ENCODE data around the gene CDKAL1. TPM values are rescaled to one million over a fixed set of nuclear protein-coding genes. Genes with fewer than 3 reads are reported as not detected.

CDKAL1 gene
- total and polyA plus RNA-seq, 2 donors (not counting 3 experiments of a cell fraction or from before 2014, with no cell fraction given) = 6.1 to 20.5 TPM

DNA sequence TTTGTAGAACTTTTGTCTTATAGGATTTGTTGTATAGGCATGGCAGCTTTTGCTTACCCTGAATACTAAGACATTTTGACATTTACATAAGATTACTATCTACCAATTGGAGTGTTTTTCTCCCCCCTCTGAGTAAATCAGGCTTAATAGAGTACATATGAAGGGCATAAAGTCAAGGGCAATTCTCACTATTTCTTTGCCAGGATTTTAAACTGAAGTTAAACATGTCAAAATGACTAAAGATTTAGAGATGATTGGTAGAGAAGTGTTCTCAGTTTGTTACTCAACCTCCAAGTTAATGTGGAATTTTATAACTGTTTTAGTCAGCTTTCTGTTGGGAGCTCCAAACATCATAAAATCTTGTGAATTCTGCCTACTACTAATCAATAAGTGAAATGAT is 157.8 kb downstream of the CDKAL1 start:
- H3K9me3 ChIP-seq (replicated peaks; ENCODE audit: control insufficient read depth, insufficient read depth, low read length) = no peaks in the 10 kb centered on the region
- dilution Hi-C loops (cut with MboI; ENCODE audit: extremely low pct_ligation_motif_present, low sequenced_read_pairs) (no loop called here), intact Hi-C loops (cut with micrococcal nuclease) (no loop called here)
- no peaks in the 10 kb centered on the region for H3K9me1 ChIP-seq (replicated peaks; ENCODE audit: control insufficient read depth, extremely low read depth, insufficient read depth, low read length)
- peaks cover 6% of the 10 kb centered on the region for H3K79me2 ChIP-seq (ENCODE audit: control insufficient read depth, insufficient read depth, low read length)
- TF ChIP-seq POLR2A (IDR thresholded peaks at IDR 0.05; ENCODE audit: low read depth, low read length) (no peak), FOS (IDR thresholded peaks at IDR 0.05; ENCODE audit: borderline replicate concordance, insufficient read depth, low read length) (no peak), GATA2 (IDR thresholded peaks at IDR 0.05; ENCODE audit: insufficient read depth, insufficient read length, low read depth, low read length) (no peak), POLR2AphosphoS5 (IDR thresholded peaks at IDR 0.05; ENCODE audit: insufficient read depth, low read depth, low read length) (no peak), MAX (IDR thresholded peaks at IDR 0.05; ENCODE audit: insufficient read depth, insufficient read length) (no peak), EZH2 (IDR thresholded peaks at IDR 0.05; ENCODE audit: borderline replicate concordance, low read depth, low read length, severe bottlenecking) (no peak), MYC (IDR thresholded peaks at IDR 0.05; ENCODE audit: low read depth, low read length) (no peak), JUN (IDR thresholded peaks at IDR 0.05; ENCODE audit: borderline replicate concordance, insufficient read depth, insufficient read length, low read depth) (no peak), CTCF (IDR thresholded peaks at IDR 0.05; ENCODE audit: extremely low read depth in 1 of 2, insufficient read depth in 1 of 2, low read depth in 1 of 2, low read length in 2 of 2) (no peak)
- H3K4me2 ChIP-seq (ENCODE audit: insufficient read depth, low read length) = no peak overlapping the region
- H3K27ac ChIP-seq (ENCODE audit: insufficient read depth, low read depth, low read length) = no peak overlapping the region
- no TSS peak for BruUV-seq (replicated peaks)
- no peaks in the 10 kb centered on the region for H3K27me3 ChIP-seq (ENCODE audit: control insufficient read depth in 2 of 2, insufficient read depth in 2 of 2, low read length in 2 of 2)
- no peak overlapping the region for H3K9ac ChIP-seq (replicated peaks; ENCODE audit: extremely low read depth, insufficient read depth, low read length)
- H3K4me3 ChIP-seq (replicated peaks in 1 of 3; ENCODE audit: insufficient read depth in 1 of 3, low read depth in 1 of 3, low read length in 3 of 3) = no peak overlapping the region
- no peaks in the 10 kb centered on the region for H4K20me1 ChIP-seq (replicated peaks; ENCODE audit: control insufficient read depth, extremely low read depth, insufficient read depth, low read length)
- no peaks in the 10 kb centered on the region for H3K36me3 ChIP-seq (ENCODE audit: control insufficient read depth in 2 of 2, extremely low read depth in 1 of 2, insufficient read depth in 2 of 2, low read length in 2 of 2)
- FAIRE-seq (no peak), DNase-seq (ENCODE audit: low read depth, low spot score) (no peak)
- ChIA-PET POLR2A (no interaction called here), CTCF (no interaction called here)
- H2AFZ ChIP-seq (ENCODE audit: low read depth, low read length) = no peak overlapping the region
- no peaks in the 10 kb centered on the region for H3K4me1 ChIP-seq (ENCODE audit: control insufficient read depth, extremely low read depth, insufficient read depth, low read length)
